Immature natural killer cell (primary cell): ENCODE measurements around the gene ZNF81. TPM values are rescaled to one million over a fixed set of nuclear protein-coding genes. Genes with fewer than 3 reads are reported as not detected.
A peak's percentile ranks its signal among the peaks of the same experiment; 100 is the strongest.
"Not testable (repeated sequence)": the region's sequence is repeated elsewhere in the genome, so short reads cannot be mapped to it uniquely, and the experiment has no call there.

Source experiments
- DNase-seq, 3 donors: peaks; one replicate each; pipeline ENCODE4 v3.0.0; 2022; ENCODE audit warnings: mixed read lengths in 1 of 3
- H3K27ac Mint-ChIP-seq, 6 donors: one replicate each; pipeline ENCODE4 v1.8.0; 2020; ENCODE audit warnings: mixed read lengths in 6 of 6, mild to moderate bottlenecking in 5 of 6, inconsistent platforms in 4 of 6, moderate library complexity in 3 of 6
- H3K27me3 Mint-ChIP-seq, 3 donors: one replicate each; pipeline ENCODE4 v1.8.0; 2020 to 2021; ENCODE audit warnings: low read depth in 3 of 3, mild to moderate bottlenecking in 3 of 3, mixed read lengths in 3 of 3, moderate library complexity in 3 of 3, inconsistent platforms in 1 of 3
- H3K36me3 Mint-ChIP-seq, 3 donors: one replicate each; pipeline ENCODE4 v1.8.0; 2020; ENCODE audit warnings: mixed read lengths in 3 of 3, inconsistent platforms in 2 of 3, mild to moderate bottlenecking in 2 of 3
- H3K4me1 Mint-ChIP-seq, 2 donors: one replicate each; pipeline ENCODE4 v1.8.0; 2020; ENCODE audit warnings: inconsistent platforms in 2 of 2, mild to moderate bottlenecking in 2 of 2, mixed read lengths in 2 of 2, moderate library complexity in 1 of 2
- H3K4me3 Mint-ChIP-seq, 5 donors: one replicate each; pipeline ENCODE4 v1.8.0; 2020; ENCODE audit warnings: mild to moderate bottlenecking in 5 of 5, mixed read lengths in 5 of 5, inconsistent platforms in 3 of 5, moderate library complexity in 3 of 5
- H3K9me3 Mint-ChIP-seq, 6 donors: one replicate each; pipeline ENCODE4 v1.8.0; 2020; ENCODE audit warnings: mild to moderate bottlenecking in 6 of 6, mixed read lengths in 6 of 6, inconsistent platforms in 4 of 6, moderate library complexity in 3 of 6
- polyA plus RNA-seq, 3 donors: library from polyadenylated mRNA; unstranded; fragments of 300-500 nt; fragmentation: Illumina TruSeq; gene quantifications; one replicate each; pipeline ENCODE4 v1.2.3, GENCODE V29; 2021

ZNF81 gene
- polyA plus RNA-seq, 3 donors from 2014 or later = 7.0 to 8.6 (median 7.6) TPM

DNA sequence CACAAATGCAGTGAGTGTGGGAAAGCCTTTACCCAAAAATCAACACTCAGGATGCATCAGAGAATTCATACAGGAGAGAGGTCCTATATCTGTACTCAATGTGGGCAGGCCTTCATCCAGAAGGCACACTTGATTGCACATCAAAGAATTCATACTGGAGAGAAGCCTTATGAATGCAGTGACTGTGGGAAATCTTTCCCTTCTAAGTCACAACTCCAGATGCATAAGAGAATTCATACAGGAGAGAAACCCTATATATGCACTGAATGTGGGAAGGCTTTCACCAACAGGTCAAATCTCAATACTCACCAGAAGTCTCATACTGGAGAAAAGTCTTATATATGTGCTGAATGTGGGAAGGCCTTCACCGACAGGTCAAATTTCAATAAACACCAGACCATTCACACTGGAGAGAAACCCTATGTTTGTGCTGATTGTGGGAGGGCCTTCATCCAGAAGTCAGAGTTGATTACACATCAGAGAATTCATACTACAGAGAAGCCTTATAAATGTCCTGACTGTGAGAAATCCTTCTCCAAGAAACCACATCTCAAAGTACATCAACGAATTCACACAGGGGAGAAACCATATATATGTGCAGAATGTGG is 79.3 kb downstream of the ZNF81 start:
- no peak overlapping the region for H3K4me3 Mint-ChIP-seq
- no peaks in the 10 kb centered on the region for H3K4me1 Mint-ChIP-seq
- H3K36me3 Mint-ChIP-seq = peaks cover 31 to 57% (median 45%) of the 10 kb centered on the region in 3 donors
- DNase-seq = no peak
- H3K9me3 Mint-ChIP-seq = peaks cover 6 to 42% (median 23%) of the 10 kb centered on the region in 6 donors
- H3K27ac Mint-ChIP-seq = no peak overlapping the region
- H3K27me3 Mint-ChIP-seq = no peaks in the 10 kb centered on the region

DNA sequence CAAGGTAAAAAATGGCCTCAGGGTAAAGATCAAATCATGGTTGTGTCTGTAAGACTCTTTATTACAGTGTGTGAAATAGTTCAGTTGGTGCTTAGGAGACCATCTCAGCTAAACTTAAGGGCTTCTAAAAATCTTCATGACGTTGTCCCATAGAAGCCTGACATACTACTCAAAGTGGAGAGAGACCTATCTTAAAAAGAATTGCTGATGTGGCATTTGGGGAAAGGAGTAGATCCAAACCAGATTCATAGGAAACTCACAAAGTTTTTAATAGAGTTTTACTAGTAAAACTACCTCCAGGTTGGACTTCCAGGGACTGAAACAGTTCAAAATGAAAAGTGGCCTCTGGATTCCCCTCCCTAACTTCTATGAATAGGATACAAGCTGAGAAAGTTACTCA is 81.6 kb downstream of the ZNF81 start:
- Mint-ChIP-seq H3K9me3 (peaks cover 6 to 42% (median 23%) of the 10 kb centered on the region in 6 donors), H3K4me3 (no peak overlapping the region), H3K27ac (no peak overlapping the region), H3K27me3 (peaks cover 0 to 5% (median 0%) of the 10 kb centered on the region in 3 donors), H3K4me1 (no peaks in the 10 kb centered on the region), H3K36me3 (peaks cover 28 to 46% (median 35%) of the 10 kb centered on the region in 3 donors)
- no peak for DNase-seq

DNA sequence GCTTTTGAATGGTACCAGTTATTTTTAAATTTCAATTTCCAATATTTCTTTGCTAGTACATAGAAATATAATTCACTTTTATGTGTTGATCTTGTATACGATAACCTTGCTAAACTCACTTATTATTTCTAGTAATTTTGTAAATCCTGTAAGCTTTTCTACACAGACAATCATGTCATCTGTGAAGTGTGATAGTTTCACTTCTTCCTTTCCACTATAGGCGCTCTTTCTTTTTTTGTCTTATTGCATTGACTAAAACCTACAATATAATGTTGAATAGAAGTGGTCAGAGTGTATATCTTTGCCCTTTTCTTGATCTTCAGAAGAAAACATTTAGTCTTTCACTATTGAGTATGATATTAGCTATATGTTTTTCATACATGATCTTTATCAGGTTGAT is 90.5 kb downstream of the ZNF81 start:
- peaks cover 0 to 8% (median 5%) of the 10 kb centered on the region in 3 donors for H3K27me3 Mint-ChIP-seq
- no peak for DNase-seq
- no peak overlapping the region for H3K27ac Mint-ChIP-seq
- H3K9me3 Mint-ChIP-seq = no peaks in the 10 kb centered on the region
- no peaks in the 10 kb centered on the region for H3K36me3 Mint-ChIP-seq
- no peaks in the 10 kb centered on the region for H3K4me1 Mint-ChIP-seq
- H3K4me3 Mint-ChIP-seq = no peak overlapping the region

DNA sequence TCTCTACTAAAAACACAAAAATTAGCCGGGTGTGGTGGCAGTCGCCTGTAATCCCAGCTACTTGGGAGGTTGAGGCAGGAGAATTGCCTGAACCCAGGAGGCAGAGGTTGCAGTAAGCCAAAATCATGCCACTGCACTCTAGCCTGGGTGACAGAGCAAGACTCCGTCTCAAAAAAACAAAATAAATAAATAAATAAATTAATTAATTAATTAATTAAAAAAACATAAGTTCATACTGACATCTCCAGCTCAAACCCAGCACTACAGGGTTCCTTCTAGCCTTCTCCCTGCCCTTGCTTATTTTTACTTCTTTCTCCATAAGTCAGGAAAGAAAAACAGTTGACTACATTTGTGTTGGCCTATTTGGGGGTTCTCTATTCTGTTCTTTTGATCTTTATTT is 95.3 kb downstream of the ZNF81 start:
- not testable (repeated sequence) for H3K36me3 Mint-ChIP-seq, H3K27me3 Mint-ChIP-seq, H3K4me3 Mint-ChIP-seq, DNase-seq, H3K9me3 Mint-ChIP-seq
- peak overlapping the region in 1 of 6 donors; percentile 61 for H3K27ac Mint-ChIP-seq
- H3K4me1 Mint-ChIP-seq = peaks cover 6 to 11% of the 10 kb centered on the region in 2 donors

DNA sequence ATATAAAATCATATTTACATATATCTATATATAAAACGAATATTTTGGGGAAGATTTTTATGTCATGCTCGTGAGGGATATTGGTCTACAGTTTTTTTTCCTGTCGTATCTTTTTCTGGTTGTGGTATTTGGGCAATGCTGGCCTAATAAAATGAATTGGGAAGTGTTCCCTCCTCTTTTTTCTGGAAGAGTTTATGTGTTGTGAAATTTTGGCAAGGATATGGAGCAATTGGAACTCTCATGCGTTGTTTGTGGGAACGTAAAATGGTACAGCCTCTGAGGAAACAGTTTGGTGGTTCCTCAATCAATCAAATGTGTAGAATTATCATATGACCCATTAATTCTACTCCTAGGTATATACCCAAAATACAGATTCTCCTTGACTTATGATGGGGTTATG is 97.2 kb downstream of the ZNF81 start:
- H3K27ac Mint-ChIP-seq = no peak overlapping the region
- H3K36me3 Mint-ChIP-seq = no peaks in the 10 kb centered on the region
- H3K4me3 Mint-ChIP-seq = no peak overlapping the region
- DNase-seq = no peak
- H3K27me3 Mint-ChIP-seq = peaks cover 0 to 13% (median 8%) of the 10 kb centered on the region in 3 donors
- H3K9me3 Mint-ChIP-seq = no peaks in the 10 kb centered on the region
- peaks cover 6 to 13% of the 10 kb centered on the region in 2 donors for H3K4me1 Mint-ChIP-seq

DNA sequence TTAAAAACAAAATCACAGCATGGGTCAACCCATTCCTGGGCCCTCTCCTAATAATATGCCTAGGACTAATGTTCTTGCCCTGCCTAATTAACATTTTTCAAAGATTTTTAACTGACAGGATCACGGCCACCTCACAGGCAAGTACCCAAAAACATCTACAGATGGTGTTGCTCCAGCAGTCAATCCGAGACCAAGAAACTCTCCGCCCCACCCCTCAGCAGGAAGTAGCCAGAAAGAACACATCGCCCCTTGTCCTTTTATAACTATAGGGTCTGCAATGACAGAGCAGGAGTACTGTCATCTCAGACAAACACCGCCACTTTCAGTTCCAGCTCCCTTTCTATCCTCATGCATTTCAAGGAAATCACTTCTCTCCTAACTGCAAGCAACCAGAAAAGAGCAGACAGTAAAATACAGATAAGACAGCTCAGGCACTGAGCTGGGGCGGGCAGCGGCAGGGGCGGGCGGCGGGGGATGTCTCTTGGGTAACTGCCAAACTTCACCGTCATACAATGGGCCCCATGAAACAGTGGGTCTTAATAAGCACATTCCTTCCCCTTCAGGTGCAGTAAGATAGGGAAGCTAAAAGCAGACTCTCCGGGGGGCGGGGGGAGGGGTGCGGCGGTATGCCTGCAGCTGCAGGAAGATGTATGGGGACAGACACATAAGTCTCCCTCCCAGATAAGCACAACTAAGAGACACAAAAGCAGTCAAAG is 99.7 kb downstream of the ZNF81 start:
- Mint-ChIP-seq H3K27ac (peak overlapping the region in 2 of 6 donors; percentile 68), H3K4me1 (peaks cover 6 to 13% of the 10 kb centered on the region in 2 donors), H3K9me3 (no peaks in the 10 kb centered on the region), H3K27me3 (peaks cover 1 to 13% (median 8%) of the 10 kb centered on the region in 3 donors), H3K4me3 (peak overlapping the region; percentile 68 to 87 (median 82)), H3K36me3 (no peaks in the 10 kb centered on the region)
- DNase-seq = no peak

DNA sequence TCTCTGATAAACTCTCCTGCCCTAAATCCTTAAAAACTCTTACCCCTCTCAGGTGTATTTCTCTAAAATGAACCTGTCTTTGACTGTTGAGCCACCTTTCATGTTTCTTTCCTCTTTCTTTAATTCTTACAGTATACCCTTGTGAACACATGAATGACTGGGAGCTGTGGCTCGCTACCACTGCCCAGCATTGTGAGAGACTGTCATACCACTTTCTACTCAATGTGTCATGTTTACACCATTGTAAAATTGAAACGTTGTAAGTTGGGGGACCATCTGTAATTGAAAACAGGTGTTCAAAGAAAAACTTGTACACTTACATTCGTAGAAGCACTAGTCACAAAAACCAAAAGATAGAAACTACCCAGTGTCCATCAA is 100.2 kb downstream of the ZNF81 start:
- H3K4me3 Mint-ChIP-seq = peak overlapping the region; percentile 68 to 87 (median 82)
- H3K27ac Mint-ChIP-seq = peak overlapping the region in 1 of 6 donors; percentile 68
- peaks cover 1 to 13% (median 8%) of the 10 kb centered on the region in 3 donors for H3K27me3 Mint-ChIP-seq
- H3K36me3 Mint-ChIP-seq = no peaks in the 10 kb centered on the region
- no peaks in the 10 kb centered on the region for H3K9me3 Mint-ChIP-seq
- no peak for DNase-seq
- peaks cover 6 to 13% of the 10 kb centered on the region in 2 donors for H3K4me1 Mint-ChIP-seq

DNA sequence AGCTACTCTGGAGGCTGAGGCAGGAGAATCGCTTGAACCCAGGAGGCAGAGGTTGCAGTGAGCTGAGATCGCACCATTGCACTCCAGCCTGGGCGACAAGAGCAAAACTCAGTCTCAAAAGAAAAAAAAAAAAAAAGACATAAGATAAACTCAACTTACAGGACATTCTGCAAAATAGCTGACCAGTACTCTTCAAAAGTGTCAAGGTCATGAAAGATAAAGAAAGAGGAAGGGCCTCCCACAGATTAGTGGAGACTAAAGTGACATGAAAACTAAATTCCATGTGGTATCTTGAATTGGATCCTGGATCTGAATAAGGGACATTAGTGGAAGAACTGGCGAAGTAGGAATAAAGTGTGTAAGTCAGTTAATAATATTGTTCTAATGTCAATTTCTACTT is 103.7 kb downstream of the ZNF81 start:
- Mint-ChIP-seq H3K36me3 (peaks cover 0 to 8% (median 0%) of the 10 kb centered on the region in 3 donors), H3K4me1 (peaks cover 6 to 13% of the 10 kb centered on the region in 2 donors), H3K9me3 (no peaks in the 10 kb centered on the region), H3K27ac (no peak overlapping the region), H3K27me3 (peaks cover 1 to 14% (median 3%) of the 10 kb centered on the region in 3 donors), H3K4me3 (no peak overlapping the region)
- no peak for DNase-seq

DNA sequence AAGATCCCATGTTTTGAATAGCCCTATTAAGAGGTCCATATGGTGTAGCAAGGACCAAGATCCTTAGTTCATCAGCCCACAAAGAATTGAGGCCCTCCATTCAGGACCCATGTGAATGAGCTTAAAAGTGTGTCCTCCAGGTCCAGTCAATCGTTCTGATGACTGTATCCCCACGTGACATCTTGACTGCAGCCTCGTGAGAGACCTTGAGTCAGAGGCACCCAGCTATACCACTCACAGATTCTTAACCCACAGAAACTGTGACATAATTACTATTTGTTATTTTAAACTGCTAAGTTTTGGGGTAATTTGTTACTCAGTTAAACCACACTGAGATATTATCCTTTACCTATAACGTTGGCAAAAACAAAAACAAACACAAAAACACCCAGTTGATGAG is 104.7 kb downstream of the ZNF81 start:
- peaks cover 0 to 8% (median 0%) of the 10 kb centered on the region in 3 donors for H3K36me3 Mint-ChIP-seq
- DNase-seq = no peak
- no peaks in the 10 kb centered on the region for H3K9me3 Mint-ChIP-seq
- no peak overlapping the region for H3K27ac Mint-ChIP-seq
- H3K4me3 Mint-ChIP-seq = no peak overlapping the region
- peaks cover 2 to 7% of the 10 kb centered on the region in 2 donors for H3K4me1 Mint-ChIP-seq
- peaks cover under 1 to 10% (median 1%) of the 10 kb centered on the region in 3 donors for H3K27me3 Mint-ChIP-seq

DNA sequence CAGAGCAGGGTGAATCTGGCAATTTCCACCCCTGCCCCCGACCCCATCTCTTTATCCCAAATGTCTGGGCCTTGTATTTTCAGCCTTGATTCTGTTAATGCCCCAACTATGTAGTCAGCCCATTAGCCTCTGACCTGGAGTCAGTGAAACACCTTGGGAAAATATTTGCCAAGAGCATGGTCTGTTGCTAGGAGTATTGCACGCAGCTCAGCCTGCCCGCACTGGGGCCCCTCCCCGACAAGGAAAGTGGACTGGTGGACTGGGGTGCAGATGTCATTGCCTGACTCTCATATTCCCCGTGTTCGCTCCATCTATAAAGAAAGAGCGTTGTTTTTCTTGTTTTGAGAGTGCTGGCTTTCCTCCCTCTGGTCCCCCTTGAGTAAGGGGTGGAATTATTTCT is 118.6 kb downstream of the ZNF81 start:
- H3K27me3 Mint-ChIP-seq, H3K4me1 Mint-ChIP-seq: not testable (repeated sequence)

DNA sequence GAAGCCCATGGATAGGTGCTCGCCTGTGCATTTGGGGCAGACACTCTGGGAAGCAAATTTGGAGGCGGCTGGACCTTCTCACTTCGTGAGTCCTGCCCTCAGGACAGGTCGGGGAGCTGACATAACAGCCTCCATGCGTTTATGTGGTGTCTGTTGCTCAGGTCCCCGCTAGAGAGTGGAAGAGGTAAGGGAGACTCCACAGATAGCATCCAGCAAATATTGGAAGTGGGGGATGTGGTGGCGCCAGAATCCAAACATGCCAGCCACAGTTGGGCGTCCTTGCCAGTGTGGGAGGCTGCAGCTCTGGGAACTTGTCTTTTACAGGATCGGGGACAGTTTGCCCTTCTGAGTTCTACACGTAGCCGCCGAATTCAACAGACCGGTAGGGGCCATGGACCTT is 119.3 kb downstream of the ZNF81 start:
- Mint-ChIP-seq H3K27me3 (peaks cover 0 to 1% (median 0%) of the 10 kb centered on the region in 3 donors), H3K4me1 (no peaks in the 10 kb centered on the region), H3K9me3 (peaks cover 0 to 2% (median 0%) of the 10 kb centered on the region in 6 donors), H3K36me3 (no peaks in the 10 kb centered on the region), H3K4me3 (no peak overlapping the region), H3K27ac (no peak overlapping the region)
- no peak for DNase-seq

More for the DNA sequence above, 118.6 kb downstream of the ZNF81 start:
- H3K27ac Mint-ChIP-seq, H3K4me3 Mint-ChIP-seq, H3K36me3 Mint-ChIP-seq, DNase-seq, H3K9me3 Mint-ChIP-seq: not testable (repeated sequence)

DNA sequence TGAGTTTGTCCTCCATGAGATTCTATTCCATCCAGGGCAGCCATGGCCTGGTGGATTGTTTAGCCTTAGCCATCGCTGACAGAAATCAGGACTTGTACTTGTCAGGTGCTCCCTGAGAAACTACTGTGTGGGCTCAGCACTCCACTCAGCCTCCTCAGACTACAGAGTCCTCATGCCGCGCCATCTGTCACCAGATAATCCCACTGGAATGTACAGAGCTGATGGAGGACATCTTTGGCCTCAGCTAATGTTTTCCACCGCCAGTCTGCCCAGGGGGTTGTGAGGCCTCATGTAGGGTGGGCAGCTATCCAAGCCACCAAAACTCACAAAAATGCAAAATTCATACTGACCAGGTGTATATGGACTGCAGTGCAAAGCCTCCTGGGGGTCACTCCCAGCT is 121.5 kb downstream of the ZNF81 start:
- not testable (repeated sequence) for H3K27me3 Mint-ChIP-seq, H3K4me1 Mint-ChIP-seq, H3K4me3 Mint-ChIP-seq, H3K9me3 Mint-ChIP-seq, H3K27ac Mint-ChIP-seq, H3K36me3 Mint-ChIP-seq, DNase-seq

DNA sequence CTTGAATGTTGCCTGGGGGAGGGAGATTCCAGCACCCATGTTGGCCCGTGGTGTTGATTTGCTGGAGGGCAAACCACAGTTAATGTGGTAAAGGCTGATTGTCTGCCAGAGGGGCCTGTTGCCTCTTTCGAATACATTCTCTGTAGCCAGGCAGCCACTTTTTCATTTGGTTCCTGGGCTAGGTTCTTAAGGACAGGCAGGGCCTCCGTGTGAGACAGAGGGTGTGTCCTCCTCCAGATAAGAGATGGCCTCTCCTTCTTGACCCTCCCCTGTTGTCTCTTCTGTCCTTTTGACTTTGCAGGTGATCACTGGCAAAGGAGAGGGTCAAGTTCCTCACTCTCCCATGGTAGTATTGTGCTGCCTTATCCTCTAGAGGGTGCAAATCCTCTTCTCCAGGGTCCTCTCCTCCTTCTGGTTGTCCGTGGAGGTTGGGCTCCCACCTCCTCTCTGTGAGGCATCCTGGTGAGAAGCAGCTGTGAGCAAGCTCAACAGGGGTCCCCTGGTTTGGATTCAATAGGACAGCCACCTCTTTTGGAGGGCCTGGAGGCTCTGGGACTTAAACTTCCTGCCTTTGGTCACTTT is 122.2 kb downstream of the ZNF81 start:
- H3K4me3 Mint-ChIP-seq = no peak overlapping the region
- no peaks in the 10 kb centered on the region for H3K4me1 Mint-ChIP-seq
- H3K9me3 Mint-ChIP-seq = peaks cover 0 to 5% (median 0%) of the 10 kb centered on the region in 6 donors
- peaks cover 0 to 5% (median 1%) of the 10 kb centered on the region in 3 donors for H3K27me3 Mint-ChIP-seq
- peak in 1 of 3 donors; percentile 11 for DNase-seq
- no peaks in the 10 kb centered on the region for H3K36me3 Mint-ChIP-seq
- H3K27ac Mint-ChIP-seq = no peak overlapping the region

DNA sequence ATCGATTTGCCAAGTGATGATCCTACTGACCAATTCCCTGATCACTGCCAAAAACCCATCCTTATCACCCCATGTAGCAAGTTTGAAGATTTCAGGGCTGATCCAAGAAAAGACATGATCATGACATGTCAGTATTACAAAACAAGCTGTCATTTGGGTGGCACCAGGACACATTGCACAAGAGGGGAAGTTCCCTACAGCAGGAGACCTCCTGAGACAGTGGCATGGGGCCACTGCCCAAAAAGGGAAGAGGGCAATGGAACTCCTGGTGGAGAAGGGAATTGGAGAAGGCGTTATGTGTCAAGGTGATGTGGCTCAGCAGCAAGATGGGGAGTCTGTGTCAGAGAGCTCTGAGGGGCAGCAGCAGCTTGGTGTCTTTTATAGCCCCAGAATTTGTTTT is 123.7 kb downstream of the ZNF81 start:
- Mint-ChIP-seq H3K27ac (no peak overlapping the region), H3K36me3 (peaks cover 0 to 11% (median 0%) of the 10 kb centered on the region in 3 donors), H3K9me3 (peaks cover 0 to 5% (median 0%) of the 10 kb centered on the region in 6 donors), H3K27me3 (peaks cover 0 to 9% (median 1%) of the 10 kb centered on the region in 3 donors), H3K4me1 (no peaks in the 10 kb centered on the region), H3K4me3 (no peak overlapping the region)
- no peak for DNase-seq
